Effector memory CD8-positive, alpha-beta T cell (primary cell): ENCODE data around the gene CLDN24.

Experiments used
- ATAC-seq: fragments of 150-1000 bp; cut with Tn5 transposase; replicated peaks from 2 replicates; pipeline ENCODE4 v1.10.0; 2021; ENCODE audit warnings: mild to moderate bottlenecking, moderate library complexity
- DNase-seq, 3 experiments: peaks; one replicate each; pipeline ENCODE4 v3.0.0; 2021
- H3K27ac Mint-ChIP-seq, 2 donors: one replicate each; pipeline ENCODE4 v1.8.0; 2022; ENCODE audit warnings: mild to moderate bottlenecking in 2 of 2, mixed read lengths in 2 of 2, moderate library complexity in 2 of 2
- H3K27me3 Mint-ChIP-seq, 2 donors: one replicate each; pipeline ENCODE4 v1.8.0; 2022; ENCODE audit warnings: mixed read lengths in 2 of 2
- H3K36me3 Mint-ChIP-seq: one replicate; pipeline ENCODE4 v1.8.0; 2022; ENCODE audit warnings: mild to moderate bottlenecking, moderate library complexity, mixed read lengths; ENCODE audit not compliant: insufficient read depth
- H3K4me1 Mint-ChIP-seq, 2 donors: one replicate each; pipeline ENCODE4 v1.8.0; 2022; ENCODE audit warnings: low read depth in 2 of 2, mixed read lengths in 2 of 2
- H3K4me3 Mint-ChIP-seq, 2 donors: one replicate each; pipeline ENCODE4 v1.8.0; 2022; ENCODE audit warnings: mild to moderate bottlenecking in 2 of 2, mixed read lengths in 2 of 2, moderate library complexity in 2 of 2
- H3K9me3 Mint-ChIP-seq, 2 donors: one replicate each; pipeline ENCODE4 v1.8.0; 2022; ENCODE audit warnings: mixed read lengths in 2 of 2

The CLDN24 gene

DNA sequence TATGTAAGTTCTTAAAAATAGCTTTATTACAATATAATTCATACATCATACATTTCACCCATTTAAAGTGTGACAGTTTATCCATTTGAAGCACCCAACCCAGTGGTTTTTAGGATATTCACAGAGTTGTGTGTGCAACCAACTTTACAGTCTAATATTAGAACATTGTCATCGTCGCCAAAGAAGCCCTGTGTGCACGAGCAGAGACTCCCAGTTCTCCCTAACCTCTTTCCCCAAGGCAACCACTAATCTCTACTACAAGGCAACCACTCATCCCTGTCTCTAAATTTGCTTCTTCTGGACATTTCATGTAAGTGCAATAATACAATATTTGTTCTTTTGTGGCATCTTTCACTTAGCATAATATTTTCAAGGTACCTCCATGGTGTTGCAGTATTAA is 49.8 kb downstream of the CLDN24 start:
- H3K4me1 Mint-ChIP-seq = no peaks in the 10 kb centered on the region
- peaks cover 0 to 7% of the 10 kb centered on the region in 2 donors for H3K27me3 Mint-ChIP-seq
- DNase-seq = no peak
- no peak for ATAC-seq
- no peaks in the 10 kb centered on the region for H3K9me3 Mint-ChIP-seq
- no peak overlapping the region for H3K4me3 Mint-ChIP-seq
- H3K27ac Mint-ChIP-seq = no peak overlapping the region
- no peaks in the 10 kb centered on the region for H3K36me3 Mint-ChIP-seq
